ENCODE measurements around the gene GUSB. TPM values are rescaled to one million over a fixed set of nuclear protein-coding genes. Genes with fewer than 3 reads are reported as not detected.

The GUSB gene
- total and polyA plus RNA-seq, 2 of the 8 experiments (the other 6 are each of a cell fraction or from before 2014, with no cell fraction given) = 43.6 to 71.3 TPM

- Histone ChIP-seq H2BK20ac (ENCODE audit: low read length) (no peak overlapping the region), H3K56ac (replicated peaks; ENCODE audit: insufficient read length, low read depth, low read length) (no peak overlapping the region), H3K79me1 (ENCODE audit: low read depth, low read length) (no peaks in the 10 kb centered on the region; the same call in none of the 2 replicates), H4K91ac (replicated peaks; ENCODE audit: insufficient read length, low read length) (no peak overlapping the region), H3K9me3 (ENCODE audit: insufficient read depth in 2 of 2, low read depth in 1 of 2, low read length in 1 of 2) (no peaks in the 10 kb centered on the region), H3K27ac (ENCODE audit: low read depth, low read length) (no peak overlapping the region), H2BK120ac (replicated peaks; ENCODE audit: low read depth, low read length) (no peak overlapping the region), H2BK5ac (ENCODE audit: low read depth, low read length) (no peak overlapping the region), H3K9ac (replicated peaks in 1 of 4; ENCODE audit: extremely low read depth in 1 of 4, low read depth in 3 of 4, low read length in 3 of 4) (no peak overlapping the region), H2BK12ac (ENCODE audit: low read depth, low read length) (no peak overlapping the region), H3K18ac (ENCODE audit: extremely low read depth, low read length) (no peak overlapping the region), H3K27me3 (replicated peaks in 1 of 4; ENCODE audit: control insufficient read depth in 3 of 4, extremely low read depth in 1 of 4, insufficient read depth in 3 of 4, low read length in 3 of 4) (no peaks in the 10 kb centered on the region), H2BK15ac (ENCODE audit: low read length) (no peak overlapping the region), H3K14ac (ENCODE audit: insufficient read length) (no peak overlapping the region), H3K4me1 (replicated peaks in 1 of 4; ENCODE audit: control insufficient read depth in 3 of 4, insufficient read depth in 4 of 4, low read length in 3 of 4) (peaks cover 0 to 6% (median 2%) of the 10 kb centered on the region in 4 experiments; a peak in 4 of 7 replicates), H3K23me2 (ENCODE audit: low read depth, low read length) (no peaks in the 10 kb centered on the region), H3K79me2 (ENCODE audit: control insufficient read depth in 1 of 2, insufficient read depth in 2 of 2, low read length in 2 of 2) (peaks cover 0 to 16% of the 10 kb centered on the region in 2 experiments; a peak in 2 of 4 replicates), H3K4ac (replicated peaks; ENCODE audit: insufficient read length, low read depth, low read length) (no peak overlapping the region), H3K4me2 (ENCODE audit: insufficient read depth in 1 of 2, low read depth in 2 of 2, low read length in 2 of 2) (no peak overlapping the region), H4K8ac (ENCODE audit: extremely low read depth, insufficient read depth, low read length) (no peak overlapping the region; the same call in 1 of the 2 replicates), H3K36me3 (ENCODE audit: control insufficient read depth in 2 of 4, insufficient read depth in 4 of 4, low read length in 3 of 4) (peaks cover 12 to 27% (median 20%) of the 10 kb centered on the region in 4 experiments; a peak in 7 of 8 replicates), H4K20me1 (replicated peaks in 1 of 2; ENCODE audit: control insufficient read depth in 1 of 2, insufficient read depth in 2 of 2, low read length in 2 of 2) (peaks cover 7 to 21% of the 10 kb centered on the region in 2 experiments), H3K4me3 (ENCODE audit: extremely low read depth in 1 of 4, insufficient read depth in 2 of 4, low read depth in 3 of 4, low read length in 4 of 4) (no peak overlapping the region), H4K5ac (ENCODE audit: insufficient read length, low read depth, low read length) (no peak overlapping the region), H2AK5ac (ENCODE audit: low read depth, low read length) (no peak overlapping the region), H3K23ac (ENCODE audit: insufficient read length) (no peak overlapping the region), H2AFZ (ENCODE audit: low read length) (no peak overlapping the region)
- FAIRE-seq (no peak), DNase-seq (ENCODE audit: low read depth in 1 of 2, low spot score in 2 of 2) (no peak)
- 98% methylated on average over 16 of the region's 18 CpGs; no CpG with 5 or more reads in 1 of the 2 experiments for WGBS, 2 experiments (ENCODE audit: extremely low coverage in 1 of 2, insufficient coverage in 1 of 2, insufficient read length in 1 of 2, insufficient replicate concordance in 2 of 2, low coverage in 1 of 2, low lambda C conversion rate in 2 of 2, missing lambda C conversion rate in 1 of 2)
- ChIA-PET POLR2A (ENCODE audit: partially characterized antibody) (interaction anchor here (1.2 kb wide), 1 partner anchor 229 kb away, joined by 4 read pairs; no protein-coding TSS in a partner anchor), CTCF (ENCODE audit: partially characterized antibody) (no interaction called here)
- TF ChIP-seq GABPA (IDR thresholded peaks at IDR 0.05; ENCODE audit: borderline replicate concordance, insufficient read depth, low read length) (no peak), NANOG (IDR thresholded peaks at IDR 0.05; ENCODE audit: insufficient read depth, low read depth, low read length, poor library complexity, severe bottlenecking) (no peak), ATF2 (IDR thresholded peaks at IDR 0.05; ENCODE audit: low read length) (no peak), CREB1 (IDR thresholded peaks at IDR 0.05) (no peak), BCL11A (IDR thresholded peaks at IDR 0.05; ENCODE audit: low read depth in 2 of 2, low read length in 2 of 2) (no peak), SIX5 (IDR thresholded peaks at IDR 0.05; ENCODE audit: low read depth, low read length) (no peak), TCF12 (IDR thresholded peaks at IDR 0.05; ENCODE audit: low read depth, low read length) (no peak), CHD2 (IDR thresholded peaks at IDR 0.05; ENCODE audit: low read length) (no peak)
Observed at GRCh38 chr7:65978891-65979582, 3.0 kb downstream of the GUSB start.

Measured in H1 (cell line).